OCI-LY7 (cell line): ENCODE data around the gene SCAF8. TPM values are rescaled to one million over a fixed set of nuclear protein-coding genes. Genes with fewer than 3 reads are reported as not detected.

Experiments used
- BruUV-seq: library from RNA; stranded (reverse); fragments of 400-500 nt; replicated peaks from 2 replicates; lab custom pipeline; 2021; lab: Mats Ljungman, UMichigan
- CTCF ChIA-PET: fragments of 300-600 bp; sonication (Branson Sonifier 250); formaldehyde crosslinking; loops from one replicate; lab custom pipeline; 2022; ENCODE audit warnings: antibody characterized with exemption; ENCODE audit not compliant: unreplicated experiment; lab: Charles Lee
- POLR2A ChIA-PET: fragments of 300-600 bp; sonication (Branson Sonifier 250); formaldehyde crosslinking; loops from one replicate; lab custom pipeline; 2022; ENCODE audit warnings: antibody characterized with exemption; lab: Charles Lee
- DNase-seq: peaks from one replicate; pipeline ENCODE4 v3.0.0-alpha.2; 2015; ENCODE audit warnings: low spot score
- H2AFZ ChIP-seq: fragments of 200-600 bp; sonication (generic), shearing (Covaris generic); 2 replicates; pipeline ENCODE4 v1.6.1; 2014; ENCODE audit warnings: mild to moderate bottlenecking, antibody characterized with exemption, low read length, moderate library complexity
- H3K27ac ChIP-seq: fragments of 200-600 bp; sonication (generic); 2 replicates; pipeline ENCODE4 v1.5.1; 2014; ENCODE audit warnings: mixed run types, low read depth, mild to moderate bottlenecking, moderate library complexity, low read length, inconsistent platforms; ENCODE audit not compliant: poor library complexity, severe bottlenecking
- H3K36me3 ChIP-seq: fragments of 200-600 bp; sonication (generic); 2 replicates; pipeline ENCODE4 v1.6.1; 2014; ENCODE audit warnings: mild to moderate bottlenecking, antibody characterized with exemption, low read length, moderate library complexity, mixed read lengths; ENCODE audit not compliant: insufficient read depth
- H3K4me1 ChIP-seq: fragments of 200-600 bp; sonication (generic); 2 replicates; pipeline ENCODE4 v1.5.1; 2014; ENCODE audit warnings: mild to moderate bottlenecking, low read length; ENCODE audit not compliant: insufficient read depth, poor library complexity, severe bottlenecking
- H3K4me2 ChIP-seq: fragments of 200-600 bp; sonication (generic); 2 replicates; pipeline ENCODE4 v1.6.1; 2014; ENCODE audit warnings: mild to moderate bottlenecking, low read length
- H3K4me3 ChIP-seq: fragments of 200-600 bp; sonication (generic); 2 replicates; pipeline ENCODE4 v1.5.1; 2014; ENCODE audit warnings: mild to moderate bottlenecking, low read depth, low read length; ENCODE audit not compliant: poor library complexity, severe bottlenecking
- H3K79me2 ChIP-seq: fragments of 200-600 bp; sonication (generic); 2 replicates; pipeline ENCODE4 v1.6.1; 2016; ENCODE audit warnings: low read depth, mild to moderate bottlenecking, low read length, moderate library complexity, mixed read lengths; ENCODE audit not compliant: insufficient read depth
- H3K9me2 ChIP-seq: fragments of 200-600 bp; sonication (generic); 2 replicates; pipeline ENCODE4 v1.6.1; 2016; ENCODE audit warnings: mild to moderate bottlenecking, low read length, mixed read lengths; ENCODE audit not compliant: insufficient read depth
- H3K9me3 ChIP-seq: fragments of 200-600 bp; sonication (generic); 2 replicates; pipeline ENCODE4 v1.6.1; 2014; ENCODE audit warnings: mild to moderate bottlenecking, mixed run types, low read length, mixed read lengths
- H4K20me1 ChIP-seq: fragments of 200-600 bp; sonication (generic); 2 replicates; pipeline ENCODE4 v1.6.1; 2014; ENCODE audit warnings: mild to moderate bottlenecking, antibody characterized with exemption, low read length, moderate library complexity, mixed read lengths; ENCODE audit not compliant: insufficient read depth
- CTCF ChIP-seq: fragments of 200-600 bp; sonication (generic); conservative IDR thresholded peaks from 2 replicates; pipeline ENCODE4 v1.5.1; 2014; ENCODE audit warnings: mild to moderate bottlenecking, antibody characterized with exemption, low read length, moderate library complexity, mixed read lengths
- EZH2phosphoT487 ChIP-seq: fragments of 200-600 bp; sonication (generic); IDR thresholded peaks from 2 replicates; pipeline ENCODE4 v1.6.1; 2018; ENCODE audit warnings: low read depth, borderline replicate concordance, mild to moderate bottlenecking, mixed run types, antibody characterized with exemption, low read length, moderate library complexity, mixed read lengths
- intact Hi-C: fragments of 100-400 bp; cut with micrococcal nuclease; formaldehyde crosslinking; loops from one replicate; pipeline ENCODE4 v1.10.0; 2022; ENCODE audit not compliant: unreplicated experiment
- total RNA-seq, 2 experiments: library from RNA; depleted of rRNA in 1 of 2; stranded (reverse); fragments of >200 nt in 1 of 2; shearing (Covaris generic) in 1 of 2; gene quantifications; 2 replicates each; pipeline ENCODE4 v1.2.3, GENCODE V29; 2014 to 2022

SCAF8 gene
- total RNA-seq, 2 experiments from 2014 or later = 25.8 to 47.0 TPM

GRCh38 chr6:154686162-154686561 lies 47.1 kb upstream of the SCAF8 start:
- Histone ChIP-seq H3K4me3 (no peak overlapping the region), H3K9me3 (no peaks in the 10 kb centered on the region), H3K79me2 (no peaks in the 10 kb centered on the region), H3K27ac (no peak overlapping the region), H3K9me2 (no peaks in the 10 kb centered on the region), H3K36me3 (no peaks in the 10 kb centered on the region), H2AFZ (no peak overlapping the region), H3K4me2 (no peak overlapping the region), H4K20me1 (no peaks in the 10 kb centered on the region), H3K4me1 (peaks cover 26% of the 10 kb centered on the region)
- BruUV-seq = no TSS peak
- no peak for DNase-seq
- no peak for TF ChIP-seq CTCF
- no peak for TF ChIP-seq EZH2phosphoT487
- POLR2A ChIA-PET = interaction anchor here (0.6 kb wide), 1 partner anchor 623 kb away, joined by 4 read pairs; no protein-coding TSS in a partner anchor
- intact Hi-C loops = no loop called here
- CTCF ChIA-PET = no interaction called here

GRCh38 chr6:154689493-154690255 lies 43.5 kb upstream of the SCAF8 start:
- POLR2A ChIA-PET = interaction anchor here (0.6 kb wide), 1 partner anchor 947 kb away, joined by 3 read pairs; no protein-coding TSS in a partner anchor
- no peak for TF ChIP-seq EZH2phosphoT487
- no peak for TF ChIP-seq CTCF
- H4K20me1 ChIP-seq = no peaks in the 10 kb centered on the region
- H3K9me2 ChIP-seq = no peaks in the 10 kb centered on the region
- peaks cover under 1% of the 10 kb centered on the region for H3K4me1 ChIP-seq
- no peaks in the 10 kb centered on the region for H3K36me3 ChIP-seq
- no peak overlapping the region for H3K4me2 ChIP-seq
- no peaks in the 10 kb centered on the region for H3K79me2 ChIP-seq
- no peak overlapping the region for H3K4me3 ChIP-seq
- H3K27ac ChIP-seq = no peak overlapping the region
- no peaks in the 10 kb centered on the region for H3K9me3 ChIP-seq
- DNase-seq = no peak
- no peak overlapping the region for H2AFZ ChIP-seq
- intact Hi-C loops = no loop called here
- no TSS peak for BruUV-seq
- CTCF ChIA-PET = no interaction called here

GRCh38 chr6:154690857-154691256 lies 42.4 kb upstream of the SCAF8 start:
- Histone ChIP-seq H3K9me3 (no peaks in the 10 kb centered on the region), H3K4me2 (no peak overlapping the region), H3K36me3 (no peaks in the 10 kb centered on the region), H3K4me3 (no peak overlapping the region), H4K20me1 (no peaks in the 10 kb centered on the region), H3K4me1 (no peaks in the 10 kb centered on the region), H3K79me2 (no peaks in the 10 kb centered on the region), H3K9me2 (no peaks in the 10 kb centered on the region), H2AFZ (no peak overlapping the region), H3K27ac (no peak overlapping the region)
- BruUV-seq = no TSS peak
- TF ChIP-seq CTCF = no peak
- TF ChIP-seq EZH2phosphoT487 = no peak
- ChIA-PET CTCF (no interaction called here), POLR2A (interaction anchor here (0.6 to 2.0 kb wide), 6 partner anchors 8 to 1533 kb away, joined by 3 to 7 read pairs (median 4); no protein-coding TSS in a partner anchor)
- no peak for DNase-seq
- intact Hi-C loops = no loop called here
